ENCODE results near the gene JMJD4.
"Not testable (repeated sequence)": the region's sequence is repeated elsewhere in the genome, so short reads cannot be mapped to it uniquely, and the experiment has no call there.

The JMJD4 gene

DNA sequence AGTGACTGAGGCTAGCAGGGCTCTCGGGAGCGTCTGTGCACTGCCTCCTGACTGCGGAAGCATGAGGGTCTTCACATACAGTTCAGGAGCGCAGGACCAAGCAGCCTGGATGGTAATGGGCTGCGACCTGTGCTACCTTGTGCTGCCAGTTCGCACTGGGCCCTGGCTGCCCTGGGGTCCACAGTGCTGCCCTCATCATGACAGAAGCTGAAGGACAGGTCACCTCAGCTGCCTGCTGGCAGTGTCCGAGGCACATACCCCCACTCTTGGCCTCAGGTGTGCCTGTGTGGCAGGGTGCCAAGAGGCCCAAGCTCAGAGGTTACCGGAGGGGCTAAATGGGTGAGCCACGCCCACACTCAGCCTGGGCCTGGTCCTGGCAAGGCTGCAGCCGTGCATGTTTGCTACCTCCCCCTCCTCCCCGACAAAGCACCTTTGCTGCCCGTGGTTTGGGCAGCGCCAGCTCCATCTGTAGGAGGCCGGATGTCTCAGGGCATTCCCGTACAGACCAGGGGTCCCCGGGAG, 4.4 kb downstream of the JMJD4 start:
- DNase-seq, result no peak

DNA sequence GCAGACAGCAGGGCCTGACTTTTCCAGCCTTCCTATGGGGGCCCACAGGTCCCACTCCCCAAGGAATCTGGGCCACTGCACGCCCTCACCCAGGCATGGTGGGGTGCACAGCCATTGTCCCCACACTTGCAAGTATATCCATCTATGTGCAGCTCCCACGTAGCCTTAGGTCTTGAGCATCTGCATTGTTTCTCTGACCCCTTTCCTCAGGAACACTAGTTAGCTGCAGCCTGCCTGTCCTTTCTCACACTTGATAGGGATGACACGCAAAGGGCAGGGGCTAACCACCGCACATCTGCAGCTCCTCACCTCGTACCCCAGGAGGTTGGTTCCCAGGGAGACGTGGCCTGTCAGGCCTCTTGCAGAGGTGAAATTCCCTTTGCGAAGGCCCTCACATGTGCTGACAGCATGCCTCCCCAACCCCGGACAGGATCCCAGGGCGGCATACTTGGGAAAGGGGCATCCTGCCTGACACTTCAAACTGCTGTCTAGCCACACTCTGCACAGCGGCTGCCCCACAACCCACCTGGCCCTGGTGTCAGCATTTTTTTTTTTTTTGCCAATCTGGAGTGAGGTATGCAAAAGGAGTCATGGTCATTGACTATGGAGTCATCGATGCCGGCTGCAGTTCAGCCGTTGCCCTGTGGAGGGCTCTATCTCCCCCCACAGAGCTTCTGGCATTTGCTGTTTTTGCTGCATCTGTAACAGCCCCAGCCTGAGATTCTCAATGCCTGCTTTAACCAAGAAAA, 5.0 kb downstream of the JMJD4 start:
- peak; percentile 44 for DNase-seq

DNA sequence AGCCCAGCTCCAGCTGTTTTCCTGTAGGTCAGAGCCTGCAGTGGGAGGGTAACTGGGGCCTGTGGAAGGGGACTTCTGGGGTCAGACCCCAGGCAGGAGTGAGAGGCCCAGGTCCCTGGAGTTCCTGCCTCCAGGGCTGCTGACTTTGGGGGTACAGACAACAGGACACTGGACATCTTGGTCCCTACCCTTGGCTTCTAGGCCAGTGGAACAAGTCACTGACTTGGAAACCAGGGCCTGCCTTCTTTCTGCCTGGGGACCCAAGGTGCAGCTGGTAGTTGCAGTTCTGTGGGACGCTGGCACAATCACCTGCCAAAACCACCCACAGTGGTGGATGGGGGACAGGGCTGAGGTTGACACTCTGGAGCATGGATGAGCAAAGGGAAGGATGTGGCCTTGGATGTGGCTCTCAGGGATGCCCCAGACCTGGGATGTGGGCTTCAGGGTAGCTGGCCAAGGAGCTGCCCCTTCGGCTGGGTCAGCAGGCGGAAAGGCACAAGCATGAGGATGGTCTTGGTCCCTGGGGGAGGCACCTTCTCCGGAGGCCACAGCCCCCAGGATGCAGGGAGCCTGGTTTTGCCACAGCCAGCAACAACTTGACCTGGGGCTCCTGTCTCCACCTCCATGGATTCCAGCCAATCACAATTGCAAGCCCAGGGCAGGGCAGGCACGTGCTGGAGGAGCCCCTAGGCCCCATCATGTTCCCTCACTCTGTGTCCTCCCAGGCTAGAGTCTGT, 5.8 kb downstream of the JMJD4 start:
- no peak for DNase-seq

DNA sequence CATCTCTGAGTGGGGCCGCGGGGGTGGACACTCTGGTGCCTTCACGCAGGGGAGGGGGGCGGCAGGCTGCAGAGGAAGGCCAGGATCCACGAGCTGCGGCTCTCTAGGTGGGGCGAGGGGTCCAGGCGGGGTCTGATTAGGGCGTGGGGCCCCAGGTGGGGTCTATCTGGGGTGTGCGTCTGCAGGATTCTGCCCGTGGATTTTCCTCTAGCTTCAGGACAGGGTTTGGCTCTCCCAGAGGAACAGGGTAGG, 6.3 kb downstream of the JMJD4 start:
- no peak for DNase-seq

DNA sequence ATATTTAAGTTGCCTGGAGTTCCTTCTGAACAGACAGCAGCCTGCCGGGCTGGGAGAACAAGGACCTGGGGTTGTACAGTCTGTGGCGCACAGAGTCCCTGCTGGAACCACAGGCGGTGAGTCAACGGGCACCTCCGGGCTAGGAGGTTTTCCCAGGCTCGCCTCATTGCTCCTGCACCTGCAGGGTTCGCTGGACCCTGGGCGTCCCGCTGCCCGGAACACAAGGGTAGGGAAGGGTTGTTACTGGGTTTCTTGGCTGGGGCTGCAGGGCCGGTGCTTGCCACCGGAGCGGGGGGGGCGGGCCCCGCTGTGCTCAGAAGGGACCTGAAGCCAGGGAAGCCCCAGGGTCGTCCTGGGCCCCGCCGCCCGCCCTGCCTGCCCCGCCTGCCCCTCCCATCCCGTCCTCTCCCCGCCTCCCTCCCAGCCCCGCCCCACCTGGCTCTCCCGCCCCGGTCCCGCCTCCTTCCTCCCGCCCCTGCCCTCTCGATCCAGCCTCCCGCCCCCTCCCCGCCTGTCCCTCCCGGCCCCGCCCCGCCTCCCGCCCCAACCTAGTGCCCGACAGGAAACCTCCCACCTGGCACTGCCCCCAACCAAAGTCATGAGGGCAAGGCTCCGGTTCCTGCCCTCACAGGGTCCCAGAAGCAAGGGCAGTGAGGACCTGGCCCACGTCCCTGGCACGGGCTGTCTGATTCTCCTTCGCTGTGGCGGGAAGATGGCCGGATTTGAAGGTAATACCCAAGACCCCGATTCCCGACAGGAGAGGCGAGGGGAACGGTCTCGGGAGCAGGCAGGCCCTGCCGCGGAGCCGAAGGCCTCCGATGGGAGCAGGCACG, 6.8 kb downstream of the JMJD4 start:
- DNase-seq, result no peak

DNA sequence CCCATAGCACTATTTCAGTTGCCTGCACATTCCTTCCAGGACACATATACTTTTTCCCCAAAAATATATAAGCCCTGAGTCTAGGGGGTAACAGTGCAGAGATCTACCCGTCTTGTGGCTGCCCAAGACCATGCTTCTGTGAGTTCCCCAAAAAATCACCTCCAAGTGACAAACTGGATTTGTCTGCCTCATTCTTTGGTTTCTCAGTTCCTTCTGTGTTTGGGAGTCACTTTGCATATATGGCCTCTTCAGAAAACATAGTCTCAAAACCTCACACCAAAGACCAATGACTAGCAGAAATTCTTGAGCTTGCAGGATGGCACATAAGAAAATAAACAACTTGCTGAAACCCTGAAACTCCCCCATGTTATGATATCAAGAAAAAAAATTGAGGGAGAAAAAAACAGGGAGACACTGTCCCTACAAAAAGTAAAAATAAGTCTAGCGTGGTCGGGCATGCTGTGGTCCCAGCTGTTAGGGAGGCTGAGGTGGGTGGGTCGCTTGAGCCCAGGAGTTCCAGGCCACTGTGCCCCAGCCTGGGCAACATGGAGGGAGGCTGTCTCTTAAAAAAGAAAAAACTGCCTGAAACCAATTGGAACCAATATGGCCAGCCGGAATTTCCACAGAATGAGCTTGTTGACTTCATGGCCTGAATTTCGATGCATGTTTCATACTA, 8.0 kb downstream of the JMJD4 start:
- peak; percentile 55 for DNase-seq

DNA sequence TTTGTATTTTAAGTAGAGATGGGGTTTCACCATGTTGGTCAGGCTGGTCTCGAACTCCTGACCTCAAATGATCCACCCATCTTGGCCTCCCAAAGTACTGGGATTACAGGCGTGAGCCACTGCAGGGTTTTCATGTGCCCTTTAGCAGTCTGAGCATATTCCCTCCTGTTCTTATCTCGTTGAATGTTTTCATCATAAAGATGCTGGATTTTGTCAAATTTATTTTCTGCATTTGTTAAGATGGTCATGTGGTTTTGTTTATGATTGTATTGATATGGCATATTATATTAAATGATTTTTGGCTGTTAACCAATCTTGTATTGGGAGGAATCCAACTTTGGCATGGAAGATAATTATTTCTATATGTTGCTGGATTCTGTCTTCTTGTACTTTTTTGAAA, 8.8 kb downstream of the JMJD4 start:
- no peak for DNase-seq

DNA sequence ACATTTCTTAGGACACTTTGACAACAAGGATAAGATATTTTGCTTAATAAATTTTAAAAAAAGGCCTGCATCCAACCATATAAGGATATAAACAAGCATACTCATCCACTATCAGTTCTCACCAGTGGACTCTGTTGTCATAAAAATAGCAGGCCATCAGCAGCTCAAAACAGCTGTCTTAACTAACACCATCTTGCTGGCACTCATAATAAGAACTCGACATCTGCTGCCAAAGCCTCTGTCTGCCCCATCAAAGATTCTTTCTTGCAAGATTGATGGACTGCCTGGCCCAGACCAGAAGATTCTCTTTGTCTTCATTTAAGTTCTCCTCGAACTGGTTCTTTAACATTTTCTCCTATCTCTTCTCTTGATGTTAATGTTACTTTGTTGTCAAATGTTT, 10.1 kb downstream of the JMJD4 start:
- no peak for DNase-seq

DNA sequence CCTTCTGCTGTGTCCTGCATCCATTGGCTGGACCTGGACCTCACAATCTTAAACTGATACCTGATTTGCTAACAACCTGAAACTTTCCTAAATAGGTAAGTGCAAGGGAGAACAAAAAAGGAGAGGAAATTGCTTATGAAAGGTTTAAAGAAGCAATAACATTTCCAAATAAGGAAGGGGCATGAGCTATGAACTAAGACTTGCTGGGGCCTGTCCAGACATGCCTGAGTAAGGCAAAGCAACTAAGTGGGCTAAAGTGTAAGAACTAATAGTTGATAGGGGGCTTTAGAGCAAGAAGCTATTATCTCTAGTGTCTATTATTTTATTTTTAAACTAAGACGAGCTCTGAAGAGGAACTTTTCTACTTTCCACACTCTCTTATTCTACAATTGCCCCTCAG, 11.6 kb downstream of the JMJD4 start:
- DNase-seq, result peak; percentile 10

DNA sequence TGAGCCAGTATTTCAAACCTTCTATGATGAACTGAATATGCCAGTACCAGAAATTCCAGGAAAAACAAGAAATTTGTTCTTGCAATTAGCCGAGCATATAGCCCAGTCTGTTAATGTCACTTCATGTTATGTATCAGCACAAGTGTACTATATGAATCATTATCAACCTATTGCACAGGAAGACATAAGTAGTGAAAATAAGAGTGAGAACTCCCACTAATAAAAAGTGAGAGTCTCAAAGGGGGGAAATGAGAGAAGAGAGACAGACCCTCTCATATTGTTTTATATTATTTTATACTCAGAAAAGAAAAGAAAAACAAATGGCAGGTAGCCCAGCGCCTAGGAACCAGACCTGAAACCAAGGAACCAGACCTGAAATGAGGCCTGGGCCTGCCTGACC, 16.2 kb downstream of the JMJD4 start:
- DNase-seq, result no peak

DNA sequence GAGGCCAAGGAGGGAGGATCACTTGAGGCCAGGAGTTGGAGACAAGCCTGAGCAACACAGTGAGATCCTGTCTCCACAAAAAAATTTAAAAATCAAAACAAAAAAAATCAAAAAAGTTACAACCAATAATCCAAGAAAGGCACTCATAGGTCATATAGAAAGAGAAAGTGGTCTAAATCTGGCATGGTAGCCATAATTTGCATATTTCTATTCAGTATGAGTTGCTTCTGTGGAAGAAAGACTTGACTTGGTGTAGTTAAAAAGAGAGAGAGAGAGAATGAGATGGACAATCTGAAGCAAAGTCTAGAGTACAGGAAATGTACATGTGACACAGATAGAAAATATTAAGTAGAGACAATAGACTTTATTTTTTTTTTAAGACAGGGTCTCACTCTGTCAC, 22.5 kb downstream of the JMJD4 start:
- no peak for DNase-seq

DNA sequence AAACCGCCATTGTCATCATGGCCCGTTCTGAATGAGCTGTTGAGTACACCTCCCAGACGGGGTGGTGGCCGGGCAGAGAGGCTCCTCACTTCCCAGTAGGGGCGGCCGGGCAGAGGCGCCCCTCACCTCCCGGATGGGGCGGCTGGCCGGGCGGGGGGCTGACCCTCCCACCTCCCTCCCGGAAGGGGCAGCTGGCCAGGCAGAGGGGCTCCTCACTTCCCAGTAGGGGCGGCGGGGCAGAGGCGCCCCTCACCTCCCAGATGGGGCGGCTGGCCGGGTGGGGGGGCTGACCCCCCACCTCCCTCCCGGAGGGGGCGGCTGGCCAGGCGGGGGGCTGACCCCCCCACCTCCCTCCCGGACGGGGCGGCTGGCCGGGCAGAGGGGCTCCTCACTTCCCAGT, 24.6 kb downstream of the JMJD4 start:
- not testable (repeated sequence) for DNase-seq

DNA sequence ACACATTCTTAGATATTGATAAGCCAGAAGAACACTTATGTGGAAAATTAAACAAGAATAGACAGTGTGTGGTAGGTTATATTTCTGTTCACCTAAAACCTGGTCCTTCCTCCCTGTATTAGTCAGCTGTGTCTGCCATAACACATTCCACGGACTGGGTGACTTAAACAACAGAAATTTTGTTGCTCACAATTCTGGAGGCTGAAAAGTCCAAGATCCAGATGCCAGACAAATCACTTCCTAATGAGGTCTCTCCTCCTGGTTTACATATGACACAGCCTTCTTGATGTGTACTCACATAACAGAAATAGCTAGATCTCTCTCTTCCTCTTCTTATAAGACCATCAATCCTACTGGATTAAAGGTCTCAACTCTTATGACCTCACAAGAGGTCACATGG, 25.7 kb downstream of the JMJD4 start:
- no peak for DNase-seq

DNA sequence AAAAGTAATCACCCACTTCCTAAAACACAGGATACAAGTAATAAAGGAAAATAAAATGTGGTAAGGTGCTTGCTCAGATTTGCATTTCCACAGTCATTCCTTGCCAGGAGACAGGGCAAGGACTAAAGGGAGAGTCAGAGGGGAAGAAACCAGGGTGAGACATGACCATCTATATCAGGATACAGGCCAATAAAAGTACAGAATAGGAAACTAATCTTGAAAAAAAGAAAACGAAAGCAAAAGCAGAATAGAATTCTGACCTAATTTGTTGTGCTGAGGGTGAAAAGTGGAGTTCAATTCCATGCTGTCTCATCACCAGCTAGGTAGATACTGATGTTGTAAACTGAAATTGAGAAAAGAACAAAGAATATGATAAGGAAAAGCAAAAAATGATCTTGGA, 27.3 kb downstream of the JMJD4 start:
- DNase-seq, result no peak

DNA sequence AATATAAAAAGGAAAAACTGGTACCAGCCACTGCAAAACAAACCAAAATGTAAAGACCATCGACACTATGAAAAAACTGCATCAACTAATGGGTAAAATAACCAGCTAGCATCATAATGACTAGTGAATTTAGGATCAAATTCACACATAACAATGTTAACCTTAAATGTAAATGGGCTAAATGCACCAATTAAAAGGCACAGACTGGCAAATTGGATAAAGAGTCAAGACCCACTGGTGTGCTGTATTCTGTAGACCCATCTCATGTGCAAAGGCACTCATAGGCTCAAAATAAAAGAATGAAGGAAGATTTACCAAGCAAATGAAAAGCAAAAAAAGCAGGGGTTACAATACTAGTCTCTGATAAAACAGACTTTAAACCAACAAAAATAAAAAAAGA, 33.5 kb downstream of the JMJD4 start:
- DNase-seq, result not testable (repeated sequence)

DNA sequence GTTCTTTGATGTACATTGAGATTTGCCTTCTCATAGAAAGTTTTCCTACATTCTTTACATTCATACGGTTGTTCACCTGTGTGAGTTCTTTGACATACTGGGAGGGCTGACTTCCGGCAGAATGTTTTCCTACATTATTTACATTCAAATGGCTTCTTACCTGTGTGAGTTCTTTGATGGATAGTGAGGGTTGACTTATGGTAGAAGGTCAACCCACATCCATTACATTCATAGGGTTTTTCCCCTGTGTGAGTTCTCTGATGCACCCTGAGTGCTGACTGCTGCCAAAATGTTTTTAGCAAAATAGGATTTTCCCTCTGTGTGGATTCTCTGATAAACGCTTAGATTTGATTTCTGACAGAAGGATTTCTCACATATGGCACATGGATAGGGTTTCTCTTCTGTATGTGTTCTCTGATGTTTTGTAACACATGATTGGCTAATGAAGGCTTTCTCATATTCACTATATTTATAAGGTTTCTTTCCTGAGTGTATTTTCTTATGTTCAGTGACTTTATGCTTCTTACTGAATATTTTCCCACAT, 37.7 kb downstream of the JMJD4 start:
- no peak for DNase-seq

DNA sequence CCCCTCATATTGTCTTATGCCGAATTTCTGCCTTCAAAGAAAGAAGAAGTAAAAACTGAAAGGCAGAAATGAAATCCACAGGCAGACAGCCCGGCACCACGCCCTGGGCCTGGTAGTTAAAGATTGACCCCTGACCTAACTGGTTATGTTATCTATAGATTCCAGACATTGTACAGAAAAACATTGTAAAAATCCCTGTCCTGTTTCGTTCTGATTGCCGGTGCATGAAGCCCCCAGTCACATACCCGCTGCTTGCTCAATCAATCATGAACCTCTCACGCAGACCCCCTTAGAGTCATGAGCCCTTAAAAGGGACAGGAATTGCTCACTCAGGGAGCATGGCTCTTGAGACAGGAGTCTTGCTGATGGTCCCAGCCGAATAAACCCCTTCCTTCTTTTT, 49.3 kb downstream of the JMJD4 start:
- DNase-seq, result no peak

Measured in MV-4-11 (cell line).